Ureter (tissue), 1 donor: Measurements from ENCODE around the gene NRBF2. TPM values are rescaled to one million over a fixed set of nuclear protein-coding genes. Genes with fewer than 3 reads are reported as not detected.
"Not testable (repeated sequence)": the region's sequence is repeated elsewhere in the genome, so short reads cannot be mapped to it uniquely, and the experiment has no call there.

ENCODE experiments used
- DNase-seq: peaks from one replicate; pipeline ENCODE4 v3.0.0-alpha.2; 2020; ENCODE audit warnings: low spot score
- total RNA-seq: library from RNA; stranded (reverse); gene quantifications from one replicate; pipeline ENCODE4 v1.2.4, GENCODE V29; 2023
- donor health status: DM: yes; HTN: yes; CAD: no.

NRBF2 gene
- total RNA-seq, 1 donor from 2014 or later: 14.6 TPM

- no peak for DNase-seq
These were observed 16.6 kb upstream of the NRBF2 start for GRCh38 chr10:63116452-63117072.

GRCh38 chr10:63119041-63119440 is 14.1 kb upstream of the NRBF2 start:
- no peak for DNase-seq

- DNase-seq: no peak
These were observed 12.6 kb upstream of the NRBF2 start for GRCh38 chr10:63120554-63120953.

- no peak for DNase-seq
These were observed 9.3 kb upstream of the NRBF2 start for GRCh38 chr10:63123727-63124362.

- no peak for DNase-seq
These were observed 7.7 kb upstream of the NRBF2 start for GRCh38 chr10:63125459-63125858.

GRCh38 chr10:63128443-63128842 is 4.7 kb upstream of the NRBF2 start:
- DNase-seq: no peak

GRCh38 chr10:63129888-63130287 is 3.2 kb upstream of the NRBF2 start:
- DNase-seq: no peak

- DNase-seq: no peak
These were observed 475 bp upstream of the NRBF2 start for GRCh38 chr10:63132651-63133055.

GRCh38 chr10:63133821-63134557 is 861 bp downstream of the NRBF2 start:
- no peak for DNase-seq

GRCh38 chr10:63137306-63137705 is 4.2 kb downstream of the NRBF2 start:
- DNase-seq: no peak

- no peak for DNase-seq
These were observed 6.9 kb downstream of the NRBF2 start for GRCh38 chr10:63140077-63140476.

GRCh38 chr10:63142136-63142535 is 9.0 kb downstream of the NRBF2 start:
- no peak for DNase-seq

- DNase-seq: no peak
These were observed 10.9 kb downstream of the NRBF2 start for GRCh38 chr10:63143987-63144386.

GRCh38 chr10:63145782-63146181 is 12.7 kb downstream of the NRBF2 start:
- no peak for DNase-seq

GRCh38 chr10:63146503-63146902 is 13.4 kb downstream of the NRBF2 start:
- no peak for DNase-seq

- no peak for DNase-seq
These were observed 17.6 kb downstream of the NRBF2 start for GRCh38 chr10:63150745-63151144.

- DNase-seq: not testable (repeated sequence)
These were observed 20.9 kb downstream of the NRBF2 start for GRCh38 chr10:63153868-63154545.

- no peak for DNase-seq
These were observed 21.6 kb downstream of the NRBF2 start for GRCh38 chr10:63154546-63155387.

GRCh38 chr10:63155388-63156020 is 22.4 kb downstream of the NRBF2 start:
- no peak for DNase-seq

- no peak for DNase-seq
These were observed 23.1 kb downstream of the NRBF2 start for GRCh38 chr10:63156236-63156635.
